Stimulated activated CD8-positive, alpha-beta memory T cell treated with anti-CD3 and anti-CD28 coated beads, Interleukin-7, amount 100 ng/mL, for 48 hours (primary cell): ENCODE results near the gene ZNF521.
"Not testable (repeated sequence)": the region's sequence is repeated elsewhere in the genome, so short reads cannot be mapped to it uniquely, and the experiment has no call there.

Experiments used
- DNase-seq, 2 donors: peaks; one replicate each; pipeline ENCODE4 v3.0.0-alpha.2; 2020; ENCODE audit warnings: low read depth in 1 of 2; ENCODE audit errors: extremely low read depth in 1 of 2

Gene ZNF521

DNA sequence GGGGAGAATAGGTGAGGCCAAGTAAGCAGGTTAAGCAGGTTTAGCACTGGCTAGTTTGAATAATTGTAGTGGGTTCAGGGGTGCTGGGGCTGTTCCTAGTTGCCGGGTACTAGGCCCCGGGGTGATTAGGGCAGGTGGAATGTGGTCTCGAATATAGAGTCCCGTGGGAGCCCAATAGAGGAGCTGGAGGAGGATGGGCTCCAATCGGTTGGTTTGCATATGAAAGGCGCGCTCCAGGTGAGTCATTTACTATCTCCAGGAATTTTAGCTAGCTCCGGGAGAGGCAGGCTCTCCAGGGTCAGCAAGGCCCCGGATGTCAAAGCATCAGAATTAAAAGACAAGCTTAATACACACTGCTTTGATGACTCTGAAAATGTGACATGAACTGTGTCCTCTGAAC is 304.0 kb downstream of the ZNF521 start:
- no peak for DNase-seq

DNA sequence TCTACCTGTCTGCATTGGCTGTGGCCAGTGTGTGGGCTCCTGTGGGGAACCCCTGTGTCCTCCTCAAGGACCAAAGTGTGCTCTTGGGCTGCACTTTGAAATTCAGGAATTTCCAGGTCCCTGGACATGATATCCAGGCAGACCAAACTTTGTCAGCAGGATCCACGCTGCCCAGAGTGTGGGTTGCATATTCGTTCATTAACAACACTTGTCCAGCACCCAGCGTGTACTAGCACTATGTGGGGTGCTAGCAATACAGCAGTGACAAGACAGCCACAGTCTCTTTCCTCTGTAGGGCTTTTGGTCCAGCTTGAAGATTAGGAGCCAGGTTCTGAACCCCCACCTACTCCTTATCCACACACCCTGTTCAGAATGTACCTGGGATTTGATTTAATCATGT is 304.5 kb downstream of the ZNF521 start:
- DNase-seq: no peak

DNA sequence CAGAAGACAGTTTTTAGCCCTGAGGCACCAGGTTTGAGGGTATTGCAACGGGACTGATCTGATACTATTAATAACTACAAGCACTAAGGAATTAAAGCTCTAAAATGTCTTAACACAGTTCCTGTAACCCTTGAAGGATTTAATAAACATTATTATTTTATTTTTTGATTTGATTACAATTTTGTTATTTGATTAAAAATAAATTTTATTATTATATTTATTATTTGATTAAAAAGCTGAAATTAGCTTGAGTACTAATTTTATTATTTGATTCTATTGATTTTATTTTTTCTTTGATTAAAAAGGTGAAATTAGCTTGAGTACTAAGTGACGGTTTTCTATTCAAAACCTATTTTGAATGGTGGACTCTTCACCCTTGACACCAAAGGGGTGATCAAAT is 307.3 kb downstream of the ZNF521 start:
- DNase-seq: no peak

DNA sequence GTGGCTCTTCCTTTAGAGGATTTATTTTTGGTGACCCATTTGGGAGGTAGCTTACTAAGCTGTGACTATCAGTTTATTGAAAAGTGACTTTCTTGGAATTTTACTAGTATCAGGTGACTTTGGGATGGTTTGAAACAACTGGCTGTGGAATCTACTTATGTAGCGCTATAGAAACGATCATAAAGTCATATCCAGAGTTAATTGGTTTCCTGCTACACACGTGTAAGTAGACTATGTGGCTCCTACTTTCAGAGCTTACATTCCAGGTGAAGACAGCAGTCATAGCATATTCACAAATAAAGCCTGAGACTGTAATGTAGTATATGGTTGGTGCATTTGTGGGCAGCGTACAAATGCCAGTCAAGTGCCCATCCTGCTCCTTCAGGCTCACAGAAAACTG is 308.9 kb downstream of the ZNF521 start:
- DNase-seq: no peak

DNA sequence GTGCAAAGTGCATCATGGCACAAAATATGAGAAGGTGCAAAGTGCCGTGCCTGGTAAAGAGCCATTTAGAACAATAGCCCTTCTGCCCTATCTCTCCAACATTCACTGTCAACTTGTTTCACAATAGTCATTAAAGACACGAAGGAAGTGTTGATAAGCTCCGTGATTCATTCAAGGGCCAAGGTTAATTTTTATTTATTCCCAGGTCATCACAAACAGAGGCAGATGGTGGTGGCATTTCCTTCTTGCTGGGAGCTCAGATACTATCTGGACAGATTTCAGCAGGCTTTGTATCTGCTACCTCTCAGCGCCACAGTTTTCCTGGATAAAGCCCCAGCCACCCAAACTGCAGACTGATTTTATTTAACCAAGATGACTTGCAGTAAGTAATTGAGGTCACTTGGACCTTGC is 309.3 kb downstream of the ZNF521 start:
- no peak for DNase-seq

DNA sequence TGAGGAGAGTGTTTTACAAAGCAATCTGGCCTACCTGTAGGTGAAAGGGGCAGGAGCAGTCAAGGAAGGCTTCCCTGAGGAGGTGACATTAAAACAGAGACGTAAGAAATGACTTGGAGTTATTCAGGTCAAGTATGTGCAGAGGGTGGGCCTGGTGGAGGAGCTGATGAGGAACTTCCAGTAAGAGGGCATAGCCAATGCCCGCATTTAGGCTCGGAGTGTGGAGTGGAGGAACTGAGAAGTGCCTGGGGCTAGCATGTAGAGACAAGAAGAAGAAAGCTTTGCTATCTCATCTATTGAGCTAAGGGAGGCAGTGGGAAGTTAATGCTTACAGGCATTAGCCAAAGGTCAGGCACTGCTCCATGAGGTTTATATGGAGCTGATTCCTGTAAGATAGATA is 312.2 kb downstream of the ZNF521 start:
- DNase-seq: no peak

DNA sequence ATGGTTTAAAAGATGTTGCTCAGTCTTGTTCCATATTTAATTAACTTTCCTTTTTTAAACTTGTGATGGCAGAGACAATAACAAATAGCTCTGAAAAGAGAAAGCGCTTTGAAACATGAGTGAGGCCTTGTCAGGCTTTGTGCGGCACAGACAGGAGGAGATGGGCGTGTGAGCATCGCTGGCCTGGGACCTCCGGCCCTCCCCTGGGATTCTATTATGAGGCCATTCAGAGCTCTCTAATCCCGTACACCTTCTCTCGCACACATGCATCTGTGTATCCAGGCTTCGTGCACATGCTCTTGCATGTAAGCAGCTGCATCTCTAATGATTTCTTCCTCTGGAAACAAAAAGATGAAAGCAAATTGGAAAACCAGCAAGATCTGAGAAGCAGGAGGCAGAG is 313.7 kb downstream of the ZNF521 start:
- DNase-seq: no peak

DNA sequence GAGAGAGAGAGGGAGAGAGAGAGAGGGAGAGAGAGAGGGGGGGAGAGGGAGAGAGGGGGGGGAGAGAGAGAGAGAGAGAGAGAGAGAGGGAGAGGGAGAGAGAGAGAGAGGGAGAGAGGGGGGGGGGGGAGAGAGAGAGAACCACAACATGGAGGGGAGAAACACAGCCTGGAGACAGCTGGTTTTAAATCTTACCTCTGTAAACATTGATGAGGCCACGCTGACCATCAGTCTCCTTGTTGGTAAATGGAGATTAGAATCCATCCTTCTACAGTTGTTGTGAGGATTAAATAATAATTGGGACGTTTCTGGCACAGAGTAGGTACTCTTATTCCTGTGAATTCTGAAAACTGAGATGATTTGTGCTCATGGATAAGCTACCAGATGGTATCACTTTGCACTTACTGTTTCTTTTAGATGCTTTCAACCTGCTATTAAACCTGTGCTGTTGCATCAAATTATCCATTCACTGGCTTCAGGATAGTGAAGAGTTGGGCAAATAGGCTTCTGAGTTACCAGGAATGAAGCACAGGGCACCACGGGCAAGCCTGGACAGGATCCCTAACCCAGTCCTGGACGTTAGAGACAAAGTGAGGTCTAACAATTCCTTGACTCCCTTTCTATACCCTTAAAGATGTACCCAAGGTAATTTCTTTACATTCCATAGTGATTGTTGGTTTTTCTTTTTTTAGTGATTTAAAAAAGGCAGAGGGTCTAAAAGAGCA is 318.1 kb downstream of the ZNF521 start:
- no peak for DNase-seq

DNA sequence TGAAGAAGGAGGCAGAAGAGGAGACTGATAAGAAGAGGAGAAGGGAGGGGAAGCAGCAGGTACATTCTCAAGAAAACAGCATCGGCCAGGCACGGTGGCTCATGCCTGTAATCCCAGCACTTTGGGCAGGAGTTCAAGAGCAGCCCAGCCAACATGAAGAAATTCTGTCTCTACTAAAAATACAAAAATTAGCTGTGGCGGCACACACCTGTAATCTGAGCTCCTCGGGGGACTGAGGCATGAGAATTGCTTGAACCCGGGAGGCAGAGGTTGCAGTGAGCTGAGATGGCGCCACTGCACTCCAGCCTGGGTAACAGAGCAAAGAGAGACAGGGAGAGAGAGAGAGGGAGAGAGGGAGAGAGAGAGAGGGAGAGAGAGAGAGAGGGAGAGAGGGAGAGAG is 318.8 kb downstream of the ZNF521 start:
- not testable (repeated sequence) for DNase-seq

DNA sequence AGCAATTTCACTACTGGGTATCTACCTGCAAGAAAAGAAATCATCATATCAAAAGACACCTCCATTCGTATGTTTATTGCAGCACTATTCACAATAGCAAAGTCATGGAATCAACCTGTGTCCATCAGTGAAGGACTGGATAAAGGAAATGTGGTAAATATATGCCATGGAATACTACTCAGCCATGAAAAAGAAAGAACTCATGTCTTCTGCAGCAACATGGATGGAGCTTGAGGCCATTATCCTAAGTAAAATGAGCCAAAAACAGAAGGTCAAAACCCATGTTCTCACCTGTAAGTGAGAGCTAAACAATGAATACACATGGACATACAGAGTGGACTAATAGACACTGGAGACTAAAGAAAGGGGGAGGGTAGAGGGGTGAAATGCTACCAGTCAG is 322.2 kb downstream of the ZNF521 start:
- no peak for DNase-seq

DNA sequence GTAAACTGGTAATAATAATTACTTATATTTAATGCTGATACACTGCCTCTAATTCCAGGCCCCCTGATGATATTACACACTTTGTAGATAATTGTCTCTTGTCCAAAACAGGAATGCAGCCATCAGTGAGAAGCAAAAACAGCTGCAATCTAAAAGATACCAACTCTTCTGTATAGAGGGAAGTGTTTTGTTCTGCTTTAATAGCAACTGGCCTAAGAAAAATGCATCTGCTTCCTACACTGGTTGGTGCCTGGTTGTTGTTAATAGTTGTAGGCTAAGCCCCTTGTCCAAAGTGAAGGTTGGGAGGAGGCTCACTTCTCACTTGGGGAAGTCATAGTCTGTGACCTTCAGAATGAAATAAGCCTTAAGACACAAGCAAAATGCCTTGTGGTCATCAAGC is 332.0 kb downstream of the ZNF521 start:
- no peak for DNase-seq

DNA sequence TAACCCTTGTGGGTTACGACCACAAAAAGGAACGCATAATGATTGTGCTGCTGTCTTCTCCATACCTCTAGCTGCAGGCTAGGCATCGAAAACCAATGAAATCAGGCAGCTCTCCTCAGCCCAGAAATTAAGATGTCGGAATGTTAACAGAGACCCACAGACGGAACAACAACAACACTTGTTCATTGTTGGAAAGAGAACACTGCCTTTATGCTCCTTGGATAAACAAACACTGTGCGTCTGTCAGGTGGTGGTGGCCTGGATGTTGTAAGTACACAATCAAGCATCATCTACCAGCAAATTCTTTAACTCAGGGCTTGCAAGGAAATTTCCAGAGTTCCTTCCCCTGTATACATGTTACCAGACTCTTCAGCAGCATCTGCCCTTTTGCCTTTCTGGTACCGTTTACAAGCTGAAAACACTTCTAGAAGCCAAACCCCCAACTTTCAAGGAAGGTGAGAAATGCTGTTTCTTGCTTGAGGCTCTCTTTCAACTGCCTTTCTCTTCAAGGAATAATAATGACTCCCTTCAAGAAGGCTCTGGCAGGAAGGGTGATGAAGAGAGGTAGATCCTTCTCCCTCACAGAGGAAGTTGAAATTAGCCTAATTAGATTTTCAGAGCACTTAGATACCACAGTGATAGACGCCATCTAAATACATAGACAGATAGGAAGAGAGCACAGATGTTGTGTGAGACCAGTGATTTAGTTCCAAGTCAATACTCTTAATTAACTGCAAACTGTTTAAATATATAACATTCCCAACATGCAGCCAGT is 332.7 kb downstream of the ZNF521 start:
- no peak for DNase-seq

DNA sequence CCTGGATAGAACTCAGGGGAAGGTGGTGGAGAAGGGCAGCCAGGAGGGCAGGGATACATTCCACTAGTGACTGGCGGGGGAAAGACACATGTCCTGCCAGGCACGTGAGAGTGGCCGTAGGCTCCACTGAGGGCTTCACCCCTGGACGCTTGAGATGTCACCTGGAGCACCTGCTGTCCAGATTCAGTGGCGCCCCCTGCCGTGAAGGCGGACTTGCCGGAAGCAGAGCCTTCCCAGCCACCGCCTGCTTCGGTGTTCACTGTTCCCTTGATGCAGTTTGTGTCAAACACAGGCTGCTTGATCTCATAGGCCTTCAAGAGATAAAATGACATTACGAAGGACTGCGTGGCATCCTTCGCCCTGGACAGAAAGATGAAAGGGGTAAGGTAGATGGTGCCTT is 335.3 kb downstream of the ZNF521 start:
- DNase-seq: no peak

DNA sequence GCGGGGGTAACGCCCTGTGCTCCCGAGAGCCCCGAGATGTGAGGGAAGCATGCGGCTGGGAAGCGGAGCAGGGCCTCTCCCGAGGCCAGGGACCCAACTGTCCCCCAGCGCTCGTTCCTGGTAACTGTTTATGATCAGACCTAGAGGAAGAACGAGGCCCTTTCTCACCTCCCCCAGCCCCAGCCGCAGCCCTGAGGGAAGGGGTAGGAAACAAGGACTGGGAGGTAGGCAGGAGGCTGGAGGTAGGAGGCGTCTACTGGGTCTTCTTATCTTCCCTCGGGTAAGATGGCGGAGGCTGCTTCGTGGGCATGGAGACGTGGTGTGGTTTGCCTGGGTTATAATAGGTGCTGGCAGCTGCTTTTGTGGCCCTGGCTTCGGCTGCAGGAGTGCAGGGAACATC is 335.8 kb downstream of the ZNF521 start:
- DNase-seq: no peak
